Measurements from ENCODE around the gene S100A7. TPM values are rescaled to one million over a fixed set of nuclear protein-coding genes. Genes with fewer than 3 reads are reported as not detected.

S100A7 gene
- total RNA-seq, 2 donors from 2014 or later = not detected

GRCh38 chr1:153431427-153431826 is 29.0 kb downstream of the S100A7 start:
- Histone ChIP-seq H3K4me3 (ENCODE audit: low read length) (no peak overlapping the region), H3K27me3 (ENCODE audit: control insufficient read depth, insufficient read depth, low read length, poor library complexity, severe bottlenecking) (peaks cover 17% of the 10 kb centered on the region), H3K27ac (ENCODE audit: low read depth, low read length) (no peak overlapping the region), H3K4me1 (ENCODE audit: control insufficient read depth, insufficient read depth, low read length) (no peaks in the 10 kb centered on the region), H3K9me3 (ENCODE audit: control insufficient read depth, low read length) (no peaks in the 10 kb centered on the region), H3K9ac (ENCODE audit: extremely low read depth, low read length, poor library complexity, severe bottlenecking) (no peak overlapping the region), H3K36me3 (ENCODE audit: control insufficient read depth, insufficient read depth, low read length) (no peaks in the 10 kb centered on the region)
- no peaks in the 10 kb centered on the region for H3K4me1 Mint-ChIP-seq
- H3K36me3 Mint-ChIP-seq (ENCODE audit: low read depth) = no peaks in the 10 kb centered on the region
- no peaks in the 10 kb centered on the region for H3K9me3 Mint-ChIP-seq
- H3K27ac Mint-ChIP-seq = no peak overlapping the region
- H3K27me3 Mint-ChIP-seq (ENCODE audit: insufficient read depth) = peaks cover 4% of the 10 kb centered on the region
- no peak for DNase-seq
- H3K4me3 Mint-ChIP-seq = no peak overlapping the region
- no peak for TF ChIP-seq CTCF (conservative IDR thresholded peaks at IDR 0.05)
- 73 to 84% methylated on average over 2 to 3 of the region's 3 CpGs for WGBS, 2 experiments (ENCODE audit: insufficient coverage in 1 of 2, insufficient read length in 1 of 2)

GRCh38 chr1:153431002-153431401 is 29.4 kb downstream of the S100A7 start:
- WGBS, 2 experiments (ENCODE audit: insufficient coverage in 1 of 2, insufficient read length in 1 of 2) = 86 to 88% methylated on average over 11 to 17 of the region's 17 CpGs
- peaks cover 2% of the 10 kb centered on the region for H3K27me3 Mint-ChIP-seq (ENCODE audit: insufficient read depth)
- H3K36me3 Mint-ChIP-seq (ENCODE audit: low read depth) = no peaks in the 10 kb centered on the region
- H3K9me3 ChIP-seq (ENCODE audit: control insufficient read depth, low read length) = no peaks in the 10 kb centered on the region
- peaks cover 17% of the 10 kb centered on the region for H3K27me3 ChIP-seq (ENCODE audit: control insufficient read depth, insufficient read depth, low read length, poor library complexity, severe bottlenecking)
- no peaks in the 10 kb centered on the region for H3K9me3 Mint-ChIP-seq
- TF ChIP-seq CTCF (conservative IDR thresholded peaks at IDR 0.05) = no peak
- no peaks in the 10 kb centered on the region for H3K4me1 ChIP-seq (ENCODE audit: control insufficient read depth, insufficient read depth, low read length)
- H3K27ac Mint-ChIP-seq = no peak overlapping the region
- H3K4me1 Mint-ChIP-seq = no peaks in the 10 kb centered on the region
- no peaks in the 10 kb centered on the region for H3K36me3 ChIP-seq (ENCODE audit: control insufficient read depth, insufficient read depth, low read length)
- no peak overlapping the region for H3K4me3 Mint-ChIP-seq
- H3K9ac ChIP-seq (ENCODE audit: extremely low read depth, low read length, poor library complexity, severe bottlenecking) = no peak overlapping the region
- DNase-seq = no peak
- H3K27ac ChIP-seq (ENCODE audit: low read depth, low read length) = no peak overlapping the region
- H3K4me3 ChIP-seq (ENCODE audit: low read length) = no peak overlapping the region

DNA sequence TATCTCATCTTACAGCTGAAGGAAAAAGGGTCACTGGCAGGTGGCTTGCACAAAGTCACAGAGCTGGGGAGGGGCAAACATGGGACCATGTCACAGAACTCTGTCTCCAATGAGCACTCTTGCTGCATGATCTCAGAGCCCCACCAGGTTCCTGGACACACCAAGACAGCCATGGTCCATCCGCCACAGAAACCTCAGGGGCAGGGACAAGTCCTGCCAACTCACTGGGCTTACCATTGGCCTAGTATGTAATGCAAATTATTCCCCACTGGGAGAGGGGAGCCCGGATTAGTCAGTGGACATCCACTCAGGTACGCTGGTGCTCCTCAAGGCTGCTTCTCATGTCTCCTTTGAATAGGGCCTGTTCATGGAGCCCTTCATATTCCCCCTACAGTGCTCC is 29.9 kb downstream of the S100A7 start:
- 79 to 85% methylated on average over 3 of the region's 3 CpGs for WGBS, 2 experiments (ENCODE audit: insufficient coverage in 1 of 2, insufficient read length in 1 of 2)
- TF ChIP-seq CTCF (conservative IDR thresholded peaks at IDR 0.05) = no peak
- Histone ChIP-seq H3K9ac (ENCODE audit: extremely low read depth, low read length, poor library complexity, severe bottlenecking) (no peak overlapping the region), H3K4me1 (ENCODE audit: control insufficient read depth, insufficient read depth, low read length) (no peaks in the 10 kb centered on the region), H3K4me3 (ENCODE audit: low read length) (no peak overlapping the region), H3K27me3 (ENCODE audit: control insufficient read depth, insufficient read depth, low read length, poor library complexity, severe bottlenecking) (peaks cover 17% of the 10 kb centered on the region), H3K27ac (ENCODE audit: low read depth, low read length) (no peak overlapping the region), H3K36me3 (ENCODE audit: control insufficient read depth, insufficient read depth, low read length) (no peaks in the 10 kb centered on the region), H3K9me3 (ENCODE audit: control insufficient read depth, low read length) (no peaks in the 10 kb centered on the region)
- Mint-ChIP-seq H3K27ac (no peak overlapping the region), H3K9me3 (no peaks in the 10 kb centered on the region), H3K36me3 (ENCODE audit: low read depth) (no peaks in the 10 kb centered on the region), H3K4me1 (no peaks in the 10 kb centered on the region), H3K27me3 (ENCODE audit: insufficient read depth) (peaks cover 2% of the 10 kb centered on the region), H3K4me3 (no peak overlapping the region)
- no peak for DNase-seq
